Measurements from ENCODE around the gene HID1. TPM values are rescaled to one million over a fixed set of nuclear protein-coding genes. Genes with fewer than 3 reads are reported as not detected.
A peak's percentile ranks its signal among the peaks of the same experiment; 100 is the strongest.

HID1 gene
- total and polyA plus RNA-seq, 2 of the 4 experiments (the other 2 are of a cell fraction): 0.18 to 1.7 TPM

DNA sequence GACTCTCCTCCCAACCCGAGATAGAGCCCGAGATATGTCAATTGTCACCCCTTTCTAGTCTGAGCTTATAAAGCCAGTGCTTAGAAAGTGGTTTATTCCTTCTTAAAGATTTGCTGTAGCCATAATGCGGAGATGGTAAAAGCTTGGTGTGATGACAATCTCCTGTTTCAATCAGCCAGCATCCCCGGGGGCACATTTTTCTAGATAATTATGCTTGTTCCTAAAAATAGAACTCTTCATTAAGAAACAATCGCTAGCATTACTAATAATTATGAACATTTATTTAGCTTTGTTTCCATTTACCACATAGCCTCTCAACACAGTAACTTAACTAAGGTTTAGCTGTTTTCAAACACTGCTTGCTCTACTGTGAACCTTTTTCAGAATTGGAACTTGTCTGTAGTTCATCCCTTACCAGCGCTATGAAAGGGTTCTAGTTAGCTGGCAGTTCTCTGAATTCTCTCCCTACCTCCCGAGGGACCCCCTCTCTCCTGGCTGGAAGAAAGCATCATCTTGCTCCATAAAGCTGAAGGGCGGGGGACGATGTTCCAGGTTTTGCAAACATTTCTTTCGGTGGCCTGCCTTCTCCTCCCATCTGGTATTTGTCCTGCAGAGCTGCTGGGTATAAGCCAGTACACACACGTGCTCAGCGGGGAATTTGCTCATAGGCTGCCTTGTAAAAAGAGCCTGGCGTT is 39.0 kb upstream of the HID1 start:
- Histone ChIP-seq H3K79me1 (ENCODE audit: low read depth in 1 of 2, low read length in 2 of 2) (peaks cover 13 to 26% of the 10 kb centered on the region in 2 experiments), H3K4me1 (ENCODE audit: control insufficient read depth, insufficient read depth, low read length) (peaks cover 6% of the 10 kb centered on the region), H3K9me1 (ENCODE audit: insufficient read depth, low read length) (0 out of 2 replicates have a peak, but pooled peaks cover 4% of the 10 kb centered on the region), H3K9ac (ENCODE audit: low read depth, low read length) (peak overlapping the region; percentile 38; the same call in 1 of the 2 replicates), H3K56ac (ENCODE audit: extremely low read depth, insufficient read depth, low read length) (peak overlapping the region; percentile 90; the same call in 1 of the 2 replicates), H3K36me3 (ENCODE audit: control insufficient read depth, insufficient read depth, low read length) (peaks cover 1% of the 10 kb centered on the region; the same call in 1 of the 2 replicates), H4K20me1 (ENCODE audit: insufficient read depth, low read length) (no peaks in the 10 kb centered on the region), H3K14ac (replicated peaks; ENCODE audit: low read depth, low read length) (peak overlapping the region; percentile 47; the same call in 1 of the 2 replicates), H3K27me3 (ENCODE audit: control insufficient read depth, insufficient read depth, low read length) (no peaks in the 10 kb centered on the region), H3K9me3 (ENCODE audit: control insufficient read depth, insufficient read depth, low read length) (no peaks in the 10 kb centered on the region), H3K18ac (ENCODE audit: low read depth, low read length) (no peak overlapping the region), H3K4me3 (ENCODE audit: insufficient read depth, low read depth, low read length) (no peak overlapping the region), H3K27ac (ENCODE audit: insufficient read depth, low read length) (peak overlapping the region; percentile 31), H3K23ac (ENCODE audit: low read depth, low read length) (no peak overlapping the region), H3K4me2 (ENCODE audit: low read depth, low read length) (peak overlapping the region; percentile 78), H2AK9ac (replicated peaks; ENCODE audit: low read depth, low read length, poor library complexity) (peak overlapping the region; percentile 89), H2AK5ac (ENCODE audit: low read depth, low read length) (0 out of 2 replicates have a peak overlapping the region, but pooled peaks have one; percentile 30), H2BK20ac (ENCODE audit: low read depth, low read length) (no peak overlapping the region), H3K4ac (ENCODE audit: low read depth, low read length) (peak overlapping the region; percentile 80), H4K8ac (ENCODE audit: low read depth in 2 of 2, low read length in 2 of 2) (peak overlapping the region; percentile 95), H2AFZ (replicated peaks; ENCODE audit: low read length, poor library complexity) (peak overlapping the region; percentile 96), H2BK5ac (ENCODE audit: low read depth, low read length, poor library complexity, severe bottlenecking) (no peak overlapping the region), H2BK120ac (ENCODE audit: low read depth, low read length) (no peak overlapping the region), H2BK15ac (ENCODE audit: low read depth, low read length) (no peak overlapping the region), H4K5ac (ENCODE audit: low read depth, low read length) (peak overlapping the region; percentile 83), H4K91ac (ENCODE audit: insufficient read depth, low read depth, low read length) (0 out of 2 replicates have a peak overlapping the region, but pooled peaks have one; percentile 30)
- intact Hi-C loops (cut with micrococcal nuclease): loop anchor here (1.0 to 2.0 kb wide), 3 partner anchors 22 to 50 kb away; no protein-coding TSS in a partner anchor
- ATAC-seq (ENCODE audit: low read depth) (peak; percentile 22), DNase-seq (peak; percentile 59)
- dilution Hi-C loops (cut with HindIII; ENCODE audit: low sequenced_read_pairs, unreplicated experiment): no loop called here
- in situ Hi-C loops (cut with MboI; ENCODE audit: low sequenced_read_pairs): no loop called here
- 100% methylated on average over 1 of the region's 13 CpGs; no CpG with 5 or more reads in 1 of the 2 experiments for WGBS, 2 experiments (ENCODE audit: extremely low coverage in 2 of 2, insufficient read length in 1 of 2)
- TF ChIP-seq RCOR1 (IDR thresholded peaks at IDR 0.05; ENCODE audit: insufficient replicate concordance, low read length): no peak
- no peak for TF ChIP-seq FOS (IDR thresholded peaks at IDR 0.05; ENCODE audit: low read depth, low read length)
- TF ChIP-seq, protein P1, sequence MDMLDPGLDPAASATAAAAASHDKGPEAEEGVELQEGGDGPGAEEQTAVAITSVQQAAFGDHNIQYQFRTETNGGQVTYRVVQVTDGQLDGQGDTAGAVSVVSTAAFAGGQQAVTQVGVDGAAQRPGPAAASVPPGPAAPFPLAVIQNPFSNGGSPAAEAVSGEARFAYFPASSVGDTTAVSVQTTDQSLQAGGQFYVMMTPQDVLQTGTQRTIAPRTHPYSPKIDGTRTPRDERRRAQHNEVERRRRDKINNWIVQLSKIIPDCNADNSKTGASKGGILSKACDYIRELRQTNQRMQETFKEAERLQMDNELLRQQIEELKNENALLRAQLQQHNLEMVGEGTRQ (IDR thresholded peaks at IDR 0.05; ENCODE audit: low read depth, low read length): peak; percentile 84
- CTCF ChIA-PET: interaction anchor here (1.2 to 2.4 kb wide), 5 partner anchors 23 to 50 kb away, joined by 3 to 8 read pairs (median 3); partner anchors contain the start of gene CDR2L
- no TSS peak for BruUV-seq (replicated peaks)
- POLR2A ChIA-PET (ENCODE audit: unreplicated experiment): interaction anchor here (2.1 to 2.2 kb wide), 2 partner anchors 23 to 24 kb away, joined by 7 to 8 read pairs; partner anchors contain the start of gene CDR2L
